ENCODE results near the gene RDH13. TPM values are rescaled to one million over a fixed set of nuclear protein-coding genes. Genes with fewer than 3 reads are reported as not detected.
"Not testable (repeated sequence)": the region's sequence is repeated elsewhere in the genome, so short reads cannot be mapped to it uniquely, and the experiment has no call there.

RDH13 gene
- total and polyA plus RNA-seq, 8 donors = 10.9 to 27.1 (median 14.5) TPM

GRCh38 chr19:55063492-55063843, 520 bp upstream of the RDH13 start:
- H3K9me3 ChIP-seq = no peaks in the 10 kb centered on the region
- H3K27me3 ChIP-seq = no peaks in the 10 kb centered on the region
- peak overlapping the region in 3 of 4 donors; percentile 23 to 64 (median 48) for H3K27ac ChIP-seq
- 64 to 100% methylated on average over 1 to 3 of the region's 3 CpGs for WGBS, 2 donors
- no peaks in the 10 kb centered on the region for H3K36me3 ChIP-seq
- H3K4me3 ChIP-seq = peak overlapping the region in 2 of 4 donors; percentile 68 to 93
- DNase-seq (peak in 1 of 6 donors; percentile 47), ATAC-seq (no peak), FAIRE-seq (no peak)
- intact Hi-C loops (cut with DNase I) = no loop called here
- TF ChIP-seq CTCF (IDR thresholded peaks at IDR 0.05) = no peak
- H3K4me1 ChIP-seq = no peaks in the 10 kb centered on the region

- FAIRE-seq; DNase-seq; H3K4me3 ChIP-seq; H3K4me1 ChIP-seq; H3K27ac ChIP-seq; ATAC-seq; H3K9me3 ChIP-seq; intact Hi-C loops (cut with DNase I); H3K27me3 ChIP-seq: not testable (repeated sequence)
- WGBS, 2 donors = 77 to 80% methylated on average over 8 to 9 of the region's 9 CpGs
- H3K36me3 ChIP-seq = peaks cover 5 to 17% (median 5%) of the 10 kb centered on the region in 3 donors
Measured at GRCh38 chr19:55060287-55060686, 2.7 kb downstream of the RDH13 start.

- ATAC-seq (no peak), FAIRE-seq (no peak), DNase-seq (no peak)
- Histone ChIP-seq H3K27me3 (no peaks in the 10 kb centered on the region), H3K9me3 (no peaks in the 10 kb centered on the region), H3K27ac (no peak overlapping the region), H3K36me3 (peaks cover 5 to 30% (median 9%) of the 10 kb centered on the region in 3 donors), H3K4me3 (no peak overlapping the region), H3K4me1 (no peaks in the 10 kb centered on the region)
- no peak for TF ChIP-seq CTCF (IDR thresholded peaks at IDR 0.05)
- intact Hi-C loops (cut with DNase I) = no loop called here
- 96% methylated on average over 23 of the region's 23 CpGs for WGBS, 2 donors
Measured at GRCh38 chr19:55058781-55059610, 4.0 kb downstream of the RDH13 start.

- no peak overlapping the region for H3K4me3 ChIP-seq
- no peak for ATAC-seq
- H3K9me3 ChIP-seq = no peaks in the 10 kb centered on the region
- intact Hi-C loops (cut with DNase I) = no loop called here
- no peak overlapping the region for H3K27ac ChIP-seq
- H3K4me1 ChIP-seq = no peaks in the 10 kb centered on the region
- no peak for FAIRE-seq
- WGBS, 2 donors = 95 to 97% methylated on average over 9 of the region's 9 CpGs
- H3K27me3 ChIP-seq = no peaks in the 10 kb centered on the region
- no peak for TF ChIP-seq CTCF (IDR thresholded peaks at IDR 0.05)
- peaks cover 5 to 42% (median 9%) of the 10 kb centered on the region in 3 donors for H3K36me3 ChIP-seq
- DNase-seq = no peak
Measured at GRCh38 chr19:55056827-55057226, 6.1 kb downstream of the RDH13 start.

GRCh38 chr19:55053735-55054134, 9.2 kb downstream of the RDH13 start:
- H3K4me3 ChIP-seq = no peak overlapping the region
- FAIRE-seq = no peak
- intact Hi-C loops (cut with DNase I) = no loop called here
- no peaks in the 10 kb centered on the region for H3K9me3 ChIP-seq
- no peak for ATAC-seq
- no peak overlapping the region for H3K27ac ChIP-seq
- 81 to 97% methylated on average over 7 of the region's 7 CpGs for WGBS, 2 donors
- no peaks in the 10 kb centered on the region for H3K27me3 ChIP-seq
- no peak for TF ChIP-seq CTCF (IDR thresholded peaks at IDR 0.05)
- peaks cover 5 to 49% (median 9%) of the 10 kb centered on the region in 3 donors for H3K36me3 ChIP-seq
- H3K4me1 ChIP-seq = no peaks in the 10 kb centered on the region
- DNase-seq = no peak

Data from pancreas (tissue), 10 donors.